GM18519 (cell line): ENCODE measurements around the gene RTRAF.

ENCODE experiments used
- ATAC-seq: cut with Tn5 transposase; IDR thresholded peaks from one replicate; pipeline ENCODE4 v1.9.1; 2021; ENCODE audit warnings: mild to moderate bottlenecking, moderate library complexity; ENCODE audit not compliant: unreplicated experiment, low FRiP score

RTRAF gene

GRCh38 chr14:51993285-51993920, 4.1 kb downstream of the RTRAF start:
- no peak for ATAC-seq

DNA sequence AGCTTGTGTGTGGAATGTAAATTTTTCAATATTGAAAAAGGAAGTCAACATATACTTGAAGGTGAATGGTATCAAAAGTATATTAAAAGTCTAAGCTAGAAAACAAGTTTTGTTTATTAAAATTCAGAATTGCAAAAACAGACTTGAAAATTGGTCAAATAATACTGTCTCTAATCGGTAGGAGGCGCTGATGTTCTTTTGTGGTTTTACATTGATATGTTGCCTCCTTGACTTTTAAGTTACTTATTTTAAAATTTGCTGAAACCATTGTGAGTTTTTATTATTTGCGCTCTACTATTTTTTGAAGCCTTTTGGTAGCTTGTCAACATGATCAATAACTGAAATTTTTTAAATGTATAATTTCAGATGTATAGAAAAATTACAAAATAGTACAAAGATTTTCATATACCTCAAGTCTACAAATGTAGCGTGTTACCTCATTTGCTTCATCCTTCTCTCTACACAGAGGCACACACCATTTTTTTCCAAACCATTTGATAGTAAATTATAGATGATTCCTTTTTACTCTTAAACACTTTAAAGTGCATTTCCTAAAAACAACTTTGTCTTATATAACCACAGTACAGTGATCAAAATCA, 6.9 kb downstream of the RTRAF start:
- ATAC-seq: no peak

GRCh38 chr14:51998348-51998747, 9.0 kb downstream of the RTRAF start:
- ATAC-seq: no peak

- no peak for ATAC-seq
Measured at GRCh38 chr14:51999084-51999483, 9.7 kb downstream of the RTRAF start.

- ATAC-seq: no peak
Measured at GRCh38 chr14:52000019-52000582, 10.8 kb downstream of the RTRAF start.

- no peak for ATAC-seq
Measured at GRCh38 chr14:52000696-52001095, 11.3 kb downstream of the RTRAF start.

- ATAC-seq: no peak
Measured at GRCh38 chr14:52002542-52002941, 13.2 kb downstream of the RTRAF start.

- no peak for ATAC-seq
Measured at GRCh38 chr14:52003324-52003723, 14.0 kb downstream of the RTRAF start.

GRCh38 chr14:52005625-52006024, 16.3 kb downstream of the RTRAF start:
- no peak for ATAC-seq

DNA sequence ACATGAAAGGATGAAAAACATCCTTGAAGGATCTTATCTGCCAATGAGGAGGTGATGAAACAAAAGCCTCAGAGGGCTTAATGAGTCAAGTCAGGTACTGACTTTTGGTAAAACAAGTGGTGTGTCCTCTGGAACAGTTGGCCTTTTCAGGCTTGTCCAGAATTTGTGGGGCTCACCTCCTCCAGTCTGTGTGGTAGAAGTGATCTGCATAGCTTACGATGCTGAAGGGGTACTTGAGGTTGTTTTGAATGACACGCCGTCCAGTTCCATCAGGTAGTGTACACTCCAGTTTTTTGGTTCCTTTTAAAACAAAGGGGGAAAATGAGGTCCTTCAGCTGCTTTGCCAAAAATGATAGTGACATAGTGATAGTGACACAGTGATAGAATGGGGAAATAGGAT, 17.0 kb downstream of the RTRAF start:
- no peak for ATAC-seq

DNA sequence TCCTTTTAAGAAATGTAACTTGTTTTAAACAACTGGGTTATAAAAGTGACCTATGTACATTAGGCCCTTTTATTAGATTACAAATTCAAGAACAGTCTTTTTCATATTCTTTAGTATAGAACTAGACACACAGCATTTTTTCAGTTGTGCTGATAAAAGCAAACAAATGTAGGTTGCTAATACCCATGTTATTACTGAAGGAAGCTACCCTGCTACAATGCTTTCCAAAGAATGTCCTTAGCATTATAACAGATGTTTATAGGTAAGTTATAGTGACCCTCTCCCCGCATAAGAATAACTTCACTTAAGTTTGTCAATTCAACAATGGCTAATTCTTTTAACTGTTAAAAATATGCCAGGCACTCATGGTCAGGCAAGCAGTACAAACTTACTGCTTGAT, 17.9 kb downstream of the RTRAF start:
- no peak for ATAC-seq

GRCh38 chr14:52007637-52008036, 18.3 kb downstream of the RTRAF start:
- no peak for ATAC-seq

DNA sequence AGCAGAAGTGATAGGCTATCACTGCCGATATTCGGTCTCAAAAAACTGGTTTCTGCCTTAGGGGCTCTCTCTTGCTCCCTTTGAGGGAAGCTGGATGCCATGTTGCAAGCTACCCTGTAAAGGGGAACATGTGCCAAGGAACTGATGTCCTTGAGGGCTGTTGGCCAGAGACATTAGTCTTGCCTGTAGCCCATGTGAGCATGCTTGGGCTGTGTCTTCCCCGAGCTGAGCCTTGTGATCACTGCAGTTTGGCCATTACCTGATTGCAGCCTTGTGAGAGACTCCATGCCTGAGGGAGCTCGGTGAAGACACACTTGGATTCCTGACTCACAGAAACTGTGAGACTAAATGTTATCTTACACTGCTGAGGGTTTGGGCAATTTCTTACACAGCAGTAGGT, 18.8 kb downstream of the RTRAF start:
- no peak for ATAC-seq

DNA sequence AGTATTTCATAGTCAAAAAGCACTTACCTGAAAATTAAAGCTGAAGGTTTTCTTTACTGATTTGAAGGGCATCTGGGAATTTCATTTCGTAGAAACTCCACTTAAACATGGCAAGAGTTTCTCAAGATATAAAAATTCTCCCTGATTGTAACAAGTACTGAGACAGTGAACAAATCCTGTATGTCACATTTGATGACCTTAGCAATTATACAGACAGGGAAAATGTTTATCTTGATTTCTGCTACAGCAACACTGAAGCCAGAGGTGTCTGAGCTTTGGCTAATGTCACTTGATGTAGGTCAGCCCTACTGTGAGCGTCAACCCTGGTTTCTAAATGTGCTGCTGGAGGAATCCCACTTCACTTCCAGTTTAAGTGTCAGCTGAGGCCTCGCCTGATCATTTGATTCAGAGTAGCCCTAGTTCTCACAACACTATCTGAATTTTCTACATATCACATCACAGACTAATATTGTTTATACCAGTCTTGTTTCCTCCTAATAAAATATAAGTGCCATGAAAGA, 20.9 kb downstream of the RTRAF start:
- ATAC-seq: no peak

DNA sequence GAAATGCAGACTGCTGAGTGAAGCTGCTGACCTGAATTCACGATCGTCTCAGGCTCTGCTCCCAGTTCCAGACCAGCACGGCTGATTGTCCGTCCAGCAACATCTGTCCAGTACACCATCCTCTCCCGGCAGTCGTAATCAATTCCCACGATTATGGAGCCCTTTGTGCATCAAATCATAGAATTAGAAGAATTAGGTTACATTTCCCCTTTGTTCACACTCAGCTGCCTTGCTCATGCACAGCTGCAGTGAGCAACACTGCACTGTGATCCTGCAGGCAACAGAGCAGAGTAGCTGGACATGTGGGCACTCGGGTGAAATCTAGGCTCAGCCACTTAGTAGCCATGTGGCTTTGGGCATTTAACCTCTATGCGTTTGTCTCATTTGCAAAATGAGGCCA, 22.2 kb downstream of the RTRAF start:
- ATAC-seq: no peak

- ATAC-seq: no peak
Measured at GRCh38 chr14:52012635-52013034, 23.3 kb downstream of the RTRAF start.

GRCh38 chr14:52013984-52014600, 24.7 kb downstream of the RTRAF start:
- no peak for ATAC-seq

DNA sequence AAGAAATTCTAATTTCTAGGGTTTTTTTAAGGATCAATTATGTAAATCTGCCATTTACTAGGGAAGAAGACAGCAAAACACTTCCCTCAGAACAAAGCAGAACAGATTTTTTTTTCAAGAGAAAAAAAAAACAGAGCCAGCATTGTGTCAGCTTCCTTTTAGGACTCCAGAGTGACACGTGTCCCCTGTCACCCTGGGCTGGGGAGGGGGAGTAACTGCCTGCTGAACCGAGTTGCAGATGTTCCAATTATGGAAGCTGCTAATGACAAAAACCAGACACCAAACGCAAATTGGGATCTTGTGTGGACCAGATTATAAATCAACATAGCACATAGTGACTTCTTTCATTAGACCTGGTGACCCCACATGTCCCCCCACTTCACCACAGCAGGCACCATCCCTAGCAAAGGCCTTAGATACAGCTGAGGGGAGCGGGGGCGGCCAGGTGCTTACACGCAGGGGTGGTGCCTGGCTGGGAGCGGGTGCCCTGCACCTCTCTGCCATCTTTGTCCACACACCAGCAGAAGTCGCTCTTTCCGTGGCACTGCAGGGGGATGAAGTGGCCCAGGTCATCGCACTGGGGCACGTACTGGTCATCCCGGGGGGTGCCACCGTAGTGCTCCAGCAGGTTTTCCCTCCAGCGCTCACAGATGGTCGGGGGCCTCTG, 25.4 kb downstream of the RTRAF start:
- no peak for ATAC-seq

GRCh38 chr14:52015411-52016030, 26.2 kb downstream of the RTRAF start:
- ATAC-seq: no peak

DNA sequence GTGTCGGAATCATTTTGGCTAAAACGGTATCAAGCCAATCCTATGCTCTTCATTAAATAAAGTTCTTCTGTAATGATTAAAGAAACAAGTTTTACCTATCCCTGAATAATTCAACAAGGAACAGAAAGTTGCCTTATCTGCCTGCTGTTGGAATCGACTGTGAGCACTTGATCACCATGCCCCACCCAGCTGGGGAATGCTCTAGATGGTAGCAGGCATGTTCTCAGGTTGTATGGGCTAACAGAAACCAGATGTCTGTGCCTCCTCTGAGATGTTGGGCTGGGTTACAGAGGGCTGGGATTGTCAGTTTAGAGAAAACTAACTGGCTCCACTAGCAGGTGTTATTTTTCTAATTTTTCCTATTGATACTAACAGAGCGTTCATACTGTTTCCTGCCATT, 28.9 kb downstream of the RTRAF start:
- no peak for ATAC-seq

- ATAC-seq: no peak
Measured at GRCh38 chr14:52018970-52019369, 29.6 kb downstream of the RTRAF start.
